GM19351 (cell line): ENCODE measurements around the gene SLIT3.

Source experiments
- ATAC-seq: cut with Tn5 transposase; IDR thresholded peaks from one replicate; pipeline ENCODE4 v1.9.1; 2021; ENCODE audit warnings: mild to moderate bottlenecking, moderate library complexity; ENCODE audit not compliant: unreplicated experiment

SLIT3 gene

DNA sequence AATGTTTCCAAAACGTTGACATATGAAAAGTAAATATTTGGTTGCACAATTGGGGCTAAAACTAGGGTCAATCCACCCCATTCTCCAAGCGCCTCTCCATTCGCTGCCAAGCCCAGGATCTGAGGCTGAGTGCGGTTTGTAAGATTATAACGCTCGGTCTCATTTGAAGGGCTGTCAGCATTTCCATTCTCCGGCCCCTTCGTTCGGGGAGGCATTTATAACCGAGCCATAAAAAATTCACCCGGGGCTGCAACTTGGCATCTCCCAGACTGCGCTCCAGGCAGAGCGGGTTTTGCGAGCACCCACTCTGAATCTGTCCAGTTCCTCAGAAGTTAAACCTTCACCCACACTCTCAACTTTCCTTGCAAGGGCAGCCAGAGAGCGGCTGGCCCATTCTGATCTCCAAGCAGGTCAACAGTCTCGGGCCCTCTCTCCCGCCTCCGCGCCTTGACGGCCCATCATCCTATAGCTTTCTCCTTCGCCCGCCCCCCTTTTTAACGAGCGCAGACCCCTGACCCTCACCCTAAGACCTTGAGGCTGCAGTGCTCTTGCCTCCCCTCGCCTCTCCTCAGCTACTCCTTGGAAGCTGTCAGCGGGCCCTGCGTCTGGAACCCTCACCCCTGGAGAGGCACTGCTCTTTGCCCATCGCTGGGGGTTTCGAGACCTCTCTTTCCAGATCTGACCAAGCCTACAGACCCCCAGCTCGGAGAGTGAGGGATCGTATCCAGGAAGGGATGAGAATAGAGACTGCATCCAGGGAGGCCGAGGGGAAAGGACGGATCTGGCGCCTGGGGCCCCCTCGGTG lies 1.1 kb downstream of the SLIT3 start:
- no peak for ATAC-seq

GRCh38 chr5:169299191-169299662 lies 1.7 kb downstream of the SLIT3 start:
- no peak for ATAC-seq

- ATAC-seq, result no peak
These were observed 2.7 kb downstream of the SLIT3 start for GRCh38 chr5:169298193-169298592.

GRCh38 chr5:169296419-169297143 lies 4.4 kb downstream of the SLIT3 start:
- no peak for ATAC-seq

GRCh38 chr5:169295306-169295705 lies 5.6 kb downstream of the SLIT3 start:
- ATAC-seq, result no peak

- no peak for ATAC-seq
These were observed 6.3 kb downstream of the SLIT3 start for GRCh38 chr5:169294621-169295020.

DNA sequence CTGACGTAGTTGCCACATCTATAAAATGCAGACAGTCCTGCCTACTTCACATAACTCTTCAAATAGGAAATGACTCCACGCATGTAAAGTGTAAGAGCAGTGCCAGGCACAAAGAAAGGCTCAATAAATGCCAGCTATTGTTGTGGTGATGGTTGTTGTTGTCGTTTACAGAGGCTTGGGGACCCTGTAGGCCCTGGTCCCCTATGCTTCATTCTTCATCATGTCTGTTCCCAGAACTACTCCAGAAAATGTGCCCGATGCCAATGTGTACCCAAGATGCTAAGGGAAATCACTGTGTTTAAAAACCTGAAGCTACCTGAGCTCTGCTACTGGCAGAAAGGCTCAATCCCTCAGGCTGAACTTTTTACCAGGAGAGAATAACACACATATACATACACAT lies 9.1 kb downstream of the SLIT3 start:
- ATAC-seq, result no peak

DNA sequence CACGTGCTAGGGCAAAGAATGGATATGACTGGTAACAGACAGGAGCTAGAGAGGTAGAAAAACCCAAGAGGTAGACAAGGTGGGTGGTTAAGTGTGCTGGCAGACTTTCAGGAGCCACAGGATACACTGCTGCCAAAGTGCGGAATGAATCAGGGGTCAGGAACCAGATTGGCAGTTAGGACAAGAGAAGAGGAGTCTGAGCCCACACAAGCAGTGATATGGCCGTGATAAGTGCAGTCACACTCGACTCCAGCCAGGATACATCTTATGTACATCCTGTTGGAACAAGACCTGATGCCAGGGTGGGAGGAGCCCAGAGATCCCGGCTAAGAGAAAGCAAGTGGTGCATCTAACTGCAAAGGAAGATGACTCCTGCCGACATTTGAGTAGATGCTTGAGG lies 10.0 kb downstream of the SLIT3 start:
- ATAC-seq, result no peak

GRCh38 chr5:169289520-169289919 lies 11.4 kb downstream of the SLIT3 start:
- no peak for ATAC-seq

GRCh38 chr5:169288066-169288930 lies 12.6 kb downstream of the SLIT3 start:
- ATAC-seq, result no peak

- no peak for ATAC-seq
These were observed 13.4 kb downstream of the SLIT3 start for GRCh38 chr5:169287529-169287928.

- ATAC-seq, result no peak
These were observed 14.2 kb downstream of the SLIT3 start for GRCh38 chr5:169286572-169287300.

- ATAC-seq, result no peak
These were observed 17.1 kb downstream of the SLIT3 start for GRCh38 chr5:169283887-169284286.

DNA sequence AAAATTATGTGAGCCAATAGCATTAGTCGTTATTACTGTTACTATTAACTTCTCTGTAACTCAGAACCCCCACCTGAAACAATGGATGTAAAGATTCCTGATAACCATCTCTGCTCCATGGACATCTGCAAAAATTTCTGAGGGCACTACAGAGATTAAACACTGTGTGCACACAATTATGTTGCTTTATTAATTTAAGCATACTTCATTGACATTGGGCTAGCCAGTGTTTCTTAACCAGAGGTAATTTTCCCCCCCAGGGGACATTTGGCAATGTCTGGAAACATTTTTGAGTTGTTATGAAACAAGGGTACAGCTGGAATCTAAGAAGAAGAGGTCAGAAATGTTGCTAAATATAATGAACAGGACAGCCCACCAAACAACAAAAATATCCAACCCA lies 19.3 kb downstream of the SLIT3 start:
- no peak for ATAC-seq

DNA sequence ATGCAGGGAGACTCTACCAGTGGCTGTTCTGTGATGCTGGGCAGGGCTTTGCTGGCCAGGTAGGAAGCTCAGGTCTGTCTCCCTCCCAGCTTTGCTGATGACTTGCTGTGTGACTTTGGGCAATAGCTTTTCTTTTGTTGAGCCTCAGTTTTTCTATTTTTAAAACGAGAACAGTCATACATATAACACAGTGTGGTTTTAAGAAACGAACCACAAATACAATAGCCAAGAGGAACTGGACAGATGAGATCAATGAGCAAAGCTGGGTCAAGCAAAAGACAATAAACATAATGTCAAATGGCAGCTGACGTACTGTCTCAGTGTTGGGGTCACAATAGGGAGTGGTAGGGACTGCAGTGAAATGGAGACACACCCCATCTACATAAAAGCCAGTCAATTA lies 20.2 kb downstream of the SLIT3 start:
- ATAC-seq, result peak; percentile 63

DNA sequence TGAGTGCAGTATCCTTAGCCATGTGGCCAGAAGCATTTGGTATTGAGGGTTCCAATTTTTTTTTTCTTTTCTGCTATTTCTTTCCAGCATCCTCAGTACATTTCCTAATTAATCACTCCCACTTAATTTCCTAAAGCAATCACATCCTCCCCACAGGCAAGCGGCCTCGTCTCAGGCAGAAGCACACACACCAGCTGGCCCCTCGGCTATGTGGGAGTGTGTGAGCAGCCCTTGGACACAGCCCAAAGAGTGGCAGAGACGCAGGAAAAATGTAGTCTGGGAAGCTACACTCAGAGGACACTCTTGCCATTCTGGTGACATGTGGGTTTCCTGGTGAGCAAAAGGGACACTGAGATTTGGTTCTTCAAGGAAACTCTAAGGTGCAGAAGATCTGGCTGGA lies 20.7 kb downstream of the SLIT3 start:
- ATAC-seq, result no peak

GRCh38 chr5:169279125-169279524 lies 21.8 kb downstream of the SLIT3 start:
- ATAC-seq, result no peak

DNA sequence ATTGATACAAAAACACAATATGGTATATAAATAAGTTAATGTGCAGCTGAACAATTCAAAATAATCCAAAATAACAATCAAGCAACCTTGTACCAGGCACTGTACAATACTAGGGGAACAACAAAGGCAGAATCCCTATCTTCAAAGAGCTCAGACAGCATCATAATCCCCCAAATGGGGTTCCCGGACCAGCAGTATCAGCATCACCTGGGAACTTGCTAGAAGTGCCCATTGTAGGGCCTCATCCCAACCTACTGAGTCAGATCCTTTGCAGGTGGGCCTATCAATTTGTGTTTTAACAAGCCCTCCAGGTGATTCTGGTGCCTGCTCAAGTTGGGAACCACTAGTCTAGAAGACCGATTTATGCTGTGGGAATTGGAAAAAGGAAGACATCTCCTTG lies 27.1 kb downstream of the SLIT3 start:
- no peak for ATAC-seq

GRCh38 chr5:169273451-169273850 lies 27.5 kb downstream of the SLIT3 start:
- no peak for ATAC-seq

- no peak for ATAC-seq
These were observed 28.1 kb downstream of the SLIT3 start for GRCh38 chr5:169272731-169273427.
